Breast epithelium (tissue), 4 donors: Measurements from ENCODE around the gene H1-8. TPM values are rescaled to one million over a fixed set of nuclear protein-coding genes. Genes with fewer than 3 reads are reported as not detected.
A peak's percentile ranks its signal among the peaks of the same experiment; 100 is the strongest.

ENCODE experiments used
- DNase-seq, 2 donors: peaks; one replicate each; pipeline ENCODE4 v3.0.0-alpha.2; 2019; ENCODE audit warnings: low spot score in 2 of 2
- H3K27ac ChIP-seq, 2 donors: fragments of 200-600 bp; sonication (generic) in 1 of 2; one replicate each; pipeline ENCODE4 v1.5.1; 2016 to 2019; ENCODE audit warnings: mild to moderate bottlenecking in 1 of 2
- H3K27me3 ChIP-seq, 2 donors: fragments of 200-600 bp; sonication (generic) in 1 of 2; one replicate each; pipeline versions ENCODE4 v1.5.1 to v1.6.0; 2017 to 2019; ENCODE audit warnings: control low read depth in 1 of 2, mild to moderate bottlenecking in 1 of 2
- H3K36me3 ChIP-seq: fragments of 200-600 bp; one replicate; pipeline ENCODE4 v1.5.1; 2019
- H3K4me1 ChIP-seq, 2 donors: fragments of 200-600 bp; sonication (generic); one replicate each; pipeline ENCODE4 v1.5.1; 2016 to 2019; ENCODE audit warnings: control low read depth in 1 of 2
- H3K4me3 ChIP-seq, 3 donors: fragments of 200-600 bp; sonication (generic); 1 replicate in 2 of 3; 2 replicates in 1 of 3; pipeline ENCODE4 v1.5.1; 2016 to 2019; ENCODE audit warnings: mild to moderate bottlenecking in 3 of 3, moderate library complexity in 2 of 3
- H3K9me3 ChIP-seq, 2 donors: fragments of 200-600 bp; sonication (generic) in 1 of 2; one replicate each; pipeline ENCODE4 v1.5.1; 2016 to 2019; ENCODE audit warnings: control low read depth in 1 of 2
- POLR2A ChIP-seq: fragments of 450-650 bp; IDR thresholded peaks from one replicate; pipeline ENCODE4 v1.6.1; 2016; ENCODE audit warnings: antibody characterized with exemption, mild to moderate bottlenecking, moderate library complexity
- POLR2AphosphoS5 ChIP-seq, 3 donors: sonication (generic); formaldehyde crosslinking; IDR thresholded peaks; one replicate each; pipeline ENCODE4 v1.6.1; 2017; ENCODE audit warnings: antibody characterized with exemption in 3 of 3
- intact Hi-C: fragments of 100-400 bp; cut with DNase I; formaldehyde crosslinking; loops from one replicate; pipeline ENCODE4 v1.15.1; 2023; ENCODE audit warnings: low total_unique reads
- total RNA-seq, 3 donors: library from RNA; depleted of rRNA; stranded (reverse); fragments of >200 nt; gene quantifications; one replicate each; pipeline ENCODE4 v1.1.0, GENCODE V29; 2016
- TF ChIP-seq, protein P1 (sequence below), 3 donors: fragments of 450-650 bp; IDR thresholded peaks; one replicate each; pipeline ENCODE4 v1.5.1; 2016 to 2017; ENCODE audit warnings: antibody characterized with exemption in 3 of 3, mild to moderate bottlenecking in 3 of 3, moderate library complexity in 3 of 3

Gene H1-8
- total RNA-seq, 3 donors from 2014 or later = not detected

GRCh38 chr3:129577925-129578786, 35.2 kb downstream of the H1-8 start:
- no peaks in the 10 kb centered on the region for H3K36me3 ChIP-seq
- peak overlapping the region; percentile 69 to 86 for H3K27ac ChIP-seq
- H3K27me3 ChIP-seq = no peaks in the 10 kb centered on the region
- peaks cover 0 to 13% of the 10 kb centered on the region in 2 donors for H3K4me1 ChIP-seq
- no peaks in the 10 kb centered on the region for H3K9me3 ChIP-seq
- H3K4me3 ChIP-seq = no peak overlapping the region
- TF ChIP-seq, protein P1, sequence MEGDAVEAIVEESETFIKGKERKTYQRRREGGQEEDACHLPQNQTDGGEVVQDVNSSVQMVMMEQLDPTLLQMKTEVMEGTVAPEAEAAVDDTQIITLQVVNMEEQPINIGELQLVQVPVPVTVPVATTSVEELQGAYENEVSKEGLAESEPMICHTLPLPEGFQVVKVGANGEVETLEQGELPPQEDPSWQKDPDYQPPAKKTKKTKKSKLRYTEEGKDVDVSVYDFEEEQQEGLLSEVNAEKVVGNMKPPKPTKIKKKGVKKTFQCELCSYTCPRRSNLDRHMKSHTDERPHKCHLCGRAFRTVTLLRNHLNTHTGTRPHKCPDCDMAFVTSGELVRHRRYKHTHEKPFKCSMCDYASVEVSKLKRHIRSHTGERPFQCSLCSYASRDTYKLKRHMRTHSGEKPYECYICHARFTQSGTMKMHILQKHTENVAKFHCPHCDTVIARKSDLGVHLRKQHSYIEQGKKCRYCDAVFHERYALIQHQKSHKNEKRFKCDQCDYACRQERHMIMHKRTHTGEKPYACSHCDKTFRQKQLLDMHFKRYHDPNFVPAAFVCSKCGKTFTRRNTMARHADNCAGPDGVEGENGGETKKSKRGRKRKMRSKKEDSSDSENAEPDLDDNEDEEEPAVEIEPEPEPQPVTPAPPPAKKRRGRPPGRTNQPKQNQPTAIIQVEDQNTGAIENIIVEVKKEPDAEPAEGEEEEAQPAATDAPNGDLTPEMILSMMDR (IDR thresholded peaks at IDR 0.05) = no peak
- no peak for TF ChIP-seq POLR2AphosphoS5 (IDR thresholded peaks at IDR 0.05)
- no peak for TF ChIP-seq POLR2A
- intact Hi-C loops = no loop called here
- DNase-seq = no peak

GRCh38 chr3:129579991-129580390, 37.0 kb downstream of the H1-8 start:
- no peak for TF ChIP-seq POLR2AphosphoS5 (IDR thresholded peaks at IDR 0.05)
- TF ChIP-seq POLR2A = no peak
- TF ChIP-seq, protein P1 (IDR thresholded peaks at IDR 0.05) = no peak
- DNase-seq = no peak
- H3K9me3 ChIP-seq = no peaks in the 10 kb centered on the region
- H3K27ac ChIP-seq = peak overlapping the region in 1 of 2 donors; percentile 38
- no peak overlapping the region for H3K4me3 ChIP-seq
- intact Hi-C loops = no loop called here
- H3K27me3 ChIP-seq = no peaks in the 10 kb centered on the region
- peaks cover 0 to 13% of the 10 kb centered on the region in 2 donors for H3K4me1 ChIP-seq
- H3K36me3 ChIP-seq = no peaks in the 10 kb centered on the region

DNA sequence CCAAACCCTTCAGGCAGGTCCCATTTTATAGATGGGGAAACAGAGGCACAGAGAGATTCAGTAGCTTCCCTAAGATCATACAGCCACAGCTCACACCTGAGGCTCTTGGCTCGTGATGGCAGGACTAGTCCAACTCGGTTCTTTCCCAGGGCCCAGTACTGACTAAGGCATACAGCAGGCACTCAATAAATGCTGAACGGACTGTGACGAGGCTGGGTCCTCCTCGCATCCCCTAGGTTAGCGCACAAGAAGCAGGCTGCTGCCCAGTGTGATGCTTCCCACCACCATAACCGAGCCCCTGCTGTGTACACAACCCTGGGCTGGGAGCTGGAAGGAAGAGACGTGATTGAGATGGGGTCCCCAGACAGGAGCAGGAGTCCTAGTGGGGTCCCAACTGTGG, 38.6 kb downstream of the H1-8 start:
- Histone ChIP-seq H3K27ac (no peak overlapping the region), H3K36me3 (no peaks in the 10 kb centered on the region), H3K4me1 (peaks cover 0 to 8% of the 10 kb centered on the region in 2 donors), H3K27me3 (no peaks in the 10 kb centered on the region), H3K4me3 (no peak overlapping the region), H3K9me3 (no peaks in the 10 kb centered on the region)
- no peak for DNase-seq
- intact Hi-C loops = no loop called here
- TF ChIP-seq POLR2A (no peak), POLR2AphosphoS5 (IDR thresholded peaks at IDR 0.05) (no peak)
- TF ChIP-seq, protein P1 (IDR thresholded peaks at IDR 0.05) = no peak

DNA sequence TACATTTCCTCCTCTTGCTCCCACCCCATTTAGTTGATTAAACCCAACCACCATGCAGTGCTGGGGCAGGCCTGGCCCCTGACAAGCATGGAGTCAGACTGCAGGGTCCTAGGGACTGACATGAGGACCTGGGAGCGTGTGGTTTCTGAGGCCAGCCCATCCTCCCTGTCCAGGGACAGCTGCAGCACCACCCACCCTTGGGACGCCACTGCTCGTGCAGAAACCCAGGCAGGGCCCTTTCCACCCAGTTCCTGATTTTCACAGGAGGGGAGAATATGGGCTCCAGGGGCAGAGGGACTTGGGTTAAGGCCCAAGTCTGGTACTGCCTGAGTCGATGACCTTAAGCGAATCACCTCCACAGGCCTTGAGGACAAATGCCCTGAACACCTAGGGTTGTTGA, 39.8 kb downstream of the H1-8 start:
- no peak for TF ChIP-seq POLR2AphosphoS5 (IDR thresholded peaks at IDR 0.05)
- Histone ChIP-seq H3K27me3 (no peaks in the 10 kb centered on the region), H3K9me3 (no peaks in the 10 kb centered on the region), H3K4me1 (no peaks in the 10 kb centered on the region), H3K36me3 (no peaks in the 10 kb centered on the region), H3K4me3 (no peak overlapping the region), H3K27ac (peak overlapping the region in 1 of 2 donors; percentile 12)
- no peak for DNase-seq
- intact Hi-C loops = no loop called here

- Histone ChIP-seq H3K4me3 (no peak overlapping the region), H3K27me3 (no peaks in the 10 kb centered on the region), H3K27ac (no peak overlapping the region), H3K36me3 (no peaks in the 10 kb centered on the region), H3K9me3 (no peaks in the 10 kb centered on the region), H3K4me1 (no peaks in the 10 kb centered on the region)
- no peak for DNase-seq
- intact Hi-C loops = no loop called here
- TF ChIP-seq POLR2AphosphoS5 (IDR thresholded peaks at IDR 0.05) = no peak
- no peak for TF ChIP-seq POLR2A
- TF ChIP-seq, protein P1 (IDR thresholded peaks at IDR 0.05) = no peak
Measured at GRCh38 chr3:129583289-129583688, 40.3 kb downstream of the H1-8 start.
